Measurements from ENCODE around the gene OR10P1.
A peak's percentile ranks its signal among the peaks of the same experiment; 100 is the strongest.

The OR10P1 gene

DNA sequence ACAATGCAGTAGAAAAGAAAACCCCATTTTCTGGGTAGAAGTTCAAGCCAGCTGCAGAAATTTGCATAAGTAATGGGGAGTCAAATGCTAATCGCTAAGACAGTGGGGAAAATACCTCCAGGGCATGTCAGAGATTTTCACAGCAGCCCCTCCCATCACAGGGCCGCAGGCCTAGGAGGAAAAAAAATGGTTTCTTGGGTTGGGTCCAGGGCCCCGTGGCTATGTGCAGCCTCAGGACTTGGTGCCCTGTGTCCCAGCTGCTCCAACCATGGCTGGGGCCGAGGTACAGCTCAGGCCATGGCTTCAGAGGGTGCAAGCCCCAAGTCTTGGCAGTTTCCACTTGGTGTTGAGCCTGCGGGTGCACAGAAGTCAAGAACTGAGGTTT, 14.6 kb downstream of the OR10P1 start:
- DNase-seq (ENCODE audit: low spot score) = no peak

DNA sequence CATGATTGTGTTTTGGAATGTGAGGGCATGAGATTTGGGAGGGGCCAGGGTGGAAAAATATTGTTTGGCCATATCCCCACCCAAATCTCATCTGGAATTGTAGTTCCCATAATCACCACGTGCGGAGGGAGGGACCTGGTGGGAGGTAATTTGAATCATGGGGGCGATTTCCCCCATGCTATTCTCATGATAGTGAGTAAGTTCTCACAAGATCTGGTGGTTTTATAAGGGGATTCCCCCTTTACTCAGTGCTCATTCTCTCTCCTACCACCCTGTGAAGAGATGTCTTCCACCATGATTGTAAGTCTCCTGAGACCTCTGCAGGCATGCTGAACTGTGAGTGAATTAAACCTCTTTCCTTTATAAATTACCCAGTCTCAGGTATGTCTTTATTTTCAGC, 15.7 kb downstream of the OR10P1 start:
- DNase-seq (ENCODE audit: low spot score) = no peak

DNA sequence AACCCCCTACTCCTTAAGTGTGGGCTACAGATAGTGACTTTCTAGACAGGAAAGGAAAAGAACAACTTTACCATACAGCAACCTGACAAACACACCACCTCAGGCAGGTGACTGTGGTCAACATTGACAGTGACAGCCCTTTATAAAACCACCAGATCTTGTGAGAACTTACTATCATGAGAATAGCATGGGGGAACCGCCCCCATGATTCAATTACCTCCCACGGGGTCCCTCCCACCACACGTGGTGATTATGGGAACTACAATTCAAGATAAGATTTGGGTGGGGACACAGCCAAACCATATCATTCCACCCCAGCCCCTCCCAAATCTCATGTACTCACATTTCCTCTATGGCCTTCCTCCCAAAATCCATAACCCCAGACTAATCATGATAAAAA, 16.3 kb downstream of the OR10P1 start:
- DNase-seq (ENCODE audit: low spot score) = no peak

DNA sequence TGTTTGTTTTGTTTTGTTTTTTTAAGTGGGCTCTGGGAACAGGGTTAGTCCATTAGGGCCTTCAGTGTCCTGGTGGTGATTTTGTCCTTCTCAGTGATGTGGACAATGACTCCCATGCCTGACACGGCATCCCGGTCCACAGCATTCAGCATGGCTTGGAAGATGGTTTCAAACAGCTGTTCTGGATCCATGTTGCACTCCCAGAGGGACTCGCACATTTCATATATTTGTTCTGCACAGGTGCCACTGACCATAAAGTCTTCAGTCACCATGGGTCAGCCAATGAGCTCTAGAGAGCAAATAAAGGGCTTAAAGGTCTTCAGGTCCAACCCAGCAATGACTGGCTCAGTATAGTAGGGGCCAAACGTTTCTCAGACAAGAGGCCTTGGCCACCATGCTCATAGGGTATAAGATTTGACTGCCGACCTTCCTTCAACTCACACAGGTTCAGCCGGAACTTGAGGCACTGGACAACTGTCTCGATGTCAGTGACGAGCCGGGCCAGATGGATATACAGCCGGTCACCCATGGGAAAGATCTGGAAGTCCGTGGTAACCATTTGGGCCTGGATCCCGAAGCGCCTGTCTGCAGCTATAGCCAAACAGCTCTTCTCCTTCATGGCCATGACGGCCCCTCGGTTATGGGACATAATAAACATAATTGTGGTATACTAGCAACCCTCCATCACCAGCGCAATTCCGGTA, 18.0 kb downstream of the OR10P1 start:
- no peak for DNase-seq (ENCODE audit: low spot score)

DNA sequence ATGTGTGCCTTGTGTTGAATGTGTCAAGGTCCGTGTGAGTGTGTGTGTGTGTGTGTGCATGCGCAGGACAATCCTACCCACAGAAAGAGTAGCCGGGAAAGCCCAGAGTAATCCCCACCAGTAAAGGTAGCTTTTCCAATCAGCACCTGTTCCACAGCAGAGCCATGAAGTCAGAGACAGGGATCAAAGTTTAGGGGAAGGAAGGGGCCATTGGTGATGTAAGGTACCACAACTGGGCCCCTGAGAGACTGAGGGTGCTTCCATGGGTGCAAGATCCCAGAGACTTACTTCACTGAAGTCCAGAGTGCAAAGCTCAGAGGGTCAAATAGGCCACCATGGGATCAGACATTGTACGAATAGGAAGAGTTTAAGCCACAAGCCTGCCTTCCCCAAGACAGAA, 20.5 kb downstream of the OR10P1 start:
- no peak for DNase-seq (ENCODE audit: low spot score)

DNA sequence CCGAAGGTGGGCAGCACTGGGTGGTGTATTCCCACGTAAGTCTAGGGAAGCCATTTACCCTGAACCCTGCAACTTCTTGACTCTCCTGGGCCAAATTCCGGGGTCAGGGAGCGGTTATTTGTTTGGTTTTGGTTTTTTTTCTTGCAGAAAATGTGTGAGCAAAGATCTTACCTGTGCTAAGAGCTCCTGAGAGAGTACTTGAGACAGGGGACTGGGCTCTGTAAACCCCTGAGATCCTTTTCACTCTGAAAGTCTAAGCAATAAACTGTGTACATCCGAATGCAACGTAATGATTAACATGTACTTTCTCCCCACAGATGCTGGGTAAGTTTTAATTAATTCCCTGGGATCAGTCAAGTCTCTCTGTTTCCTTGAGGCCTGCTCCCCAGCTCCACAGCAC, 21.5 kb downstream of the OR10P1 start:
- DNase-seq (ENCODE audit: low spot score) = no peak

DNA sequence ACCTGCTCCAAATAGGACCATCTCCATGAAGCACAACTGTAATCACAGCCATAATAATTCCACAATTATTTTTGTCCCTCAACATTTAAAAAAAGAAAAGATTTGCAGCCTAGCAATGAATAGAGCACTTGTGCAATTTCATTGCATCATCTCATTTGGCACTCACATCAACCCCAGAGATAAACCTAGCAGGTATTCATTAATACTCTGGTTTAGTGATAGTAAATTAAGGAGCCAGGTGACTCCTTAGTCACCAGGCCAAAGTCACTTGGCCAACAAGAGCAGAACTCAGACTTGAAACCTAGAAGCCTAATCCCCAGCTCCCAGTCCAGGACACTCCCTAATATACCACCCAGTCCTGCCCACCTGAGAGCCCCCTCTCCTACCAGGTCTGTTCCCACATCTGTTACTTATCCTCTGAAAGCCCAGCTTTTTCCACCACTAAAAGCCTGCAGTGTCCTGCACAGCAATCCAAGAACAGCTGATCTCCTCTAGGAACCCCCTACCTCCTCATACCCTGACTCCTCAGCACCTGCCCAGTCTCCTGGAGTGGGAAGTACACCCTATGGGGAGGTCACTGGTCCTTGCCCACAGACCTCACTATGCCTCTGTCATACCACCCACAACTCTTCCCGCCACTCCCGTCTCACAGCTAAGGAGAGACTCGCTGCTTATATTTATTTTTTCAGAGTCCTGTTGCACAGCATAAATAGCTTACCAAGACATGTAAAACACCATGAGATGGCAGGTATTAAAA, 22.1 kb downstream of the OR10P1 start:
- DNase-seq (ENCODE audit: low spot score) = no peak

DNA sequence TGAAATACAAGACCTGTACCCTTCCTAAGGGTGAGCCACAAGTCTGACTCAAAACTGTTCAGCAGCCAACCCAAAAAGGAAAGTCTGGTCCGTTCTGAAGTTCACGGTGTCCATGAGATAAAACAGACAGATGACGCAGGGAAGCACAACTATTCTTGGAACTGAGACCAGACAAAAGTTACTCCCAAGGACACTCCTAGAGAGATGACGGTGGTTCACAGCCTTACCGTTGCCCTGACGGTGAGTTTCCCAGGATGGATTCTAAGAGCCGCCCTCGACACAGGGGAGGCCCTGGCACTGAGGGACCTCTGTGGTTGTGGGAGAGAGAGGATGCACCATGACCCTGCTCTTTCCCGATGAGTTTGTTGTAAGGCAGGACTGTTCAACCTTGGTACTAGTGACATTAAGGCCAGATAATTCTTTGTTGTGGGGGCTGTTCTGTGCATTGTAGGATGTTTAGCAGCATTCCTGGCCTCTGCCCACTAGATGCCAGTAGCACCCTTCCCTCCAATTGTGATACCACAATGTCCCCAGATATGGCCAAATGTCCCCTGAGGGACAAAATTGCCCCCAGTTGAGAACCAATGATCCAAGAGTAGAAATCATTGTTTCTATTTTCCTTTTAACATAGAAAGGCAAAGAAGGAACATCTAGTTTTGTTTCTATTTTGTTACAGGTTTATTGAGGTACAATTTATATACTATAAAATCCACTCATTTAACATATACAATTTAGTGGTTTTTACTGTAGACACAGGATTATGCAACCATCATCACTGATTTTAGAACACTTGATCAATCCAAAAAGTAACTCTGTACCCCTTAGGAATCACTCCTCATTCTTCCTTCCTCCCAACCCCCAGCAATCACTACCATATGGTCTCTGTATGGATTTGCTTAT, 23.0 kb downstream of the OR10P1 start:
- peak; percentile 23 for DNase-seq (ENCODE audit: low spot score)

DNA sequence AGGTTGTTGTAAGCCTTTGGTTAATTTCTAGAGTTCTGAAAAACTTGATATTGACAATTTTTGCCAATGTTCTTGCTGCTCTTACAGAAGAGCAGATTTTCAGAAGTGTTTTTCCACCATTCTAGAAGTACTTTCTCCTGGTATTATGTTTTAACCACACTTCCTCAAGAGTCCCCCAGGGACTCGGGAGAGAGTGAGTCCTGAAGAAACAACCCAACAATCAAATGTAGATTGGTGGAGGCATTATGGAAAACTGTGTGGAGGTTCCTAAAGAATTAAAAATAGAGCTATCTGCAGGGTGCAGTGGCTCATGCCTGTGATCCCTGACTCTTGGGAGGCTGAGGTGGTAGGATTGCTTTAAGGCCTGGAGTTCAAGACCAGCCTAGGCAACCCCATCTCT, 26.7 kb downstream of the OR10P1 start:
- no peak for DNase-seq (ENCODE audit: low spot score)

DNA sequence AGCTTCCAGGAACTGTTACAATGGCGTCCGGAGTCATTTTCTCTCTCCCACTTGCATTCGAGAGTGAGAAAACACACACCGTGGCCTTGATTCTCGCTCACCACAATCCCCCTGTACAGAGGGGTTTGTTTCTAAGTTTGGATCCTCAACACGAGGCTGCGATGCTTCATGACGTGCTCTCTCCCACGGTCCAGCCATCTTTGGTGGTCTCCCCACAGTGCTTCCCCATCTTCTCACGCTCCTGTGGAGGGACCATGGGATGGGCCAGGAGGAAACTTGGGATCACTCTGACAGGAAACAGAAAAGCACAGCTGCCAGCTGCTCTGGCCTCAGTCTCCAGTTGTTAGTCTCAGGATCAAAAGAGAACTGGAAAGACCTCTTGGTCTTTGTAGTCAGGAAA, 28.1 kb downstream of the OR10P1 start:
- no peak for DNase-seq (ENCODE audit: low spot score)

DNA sequence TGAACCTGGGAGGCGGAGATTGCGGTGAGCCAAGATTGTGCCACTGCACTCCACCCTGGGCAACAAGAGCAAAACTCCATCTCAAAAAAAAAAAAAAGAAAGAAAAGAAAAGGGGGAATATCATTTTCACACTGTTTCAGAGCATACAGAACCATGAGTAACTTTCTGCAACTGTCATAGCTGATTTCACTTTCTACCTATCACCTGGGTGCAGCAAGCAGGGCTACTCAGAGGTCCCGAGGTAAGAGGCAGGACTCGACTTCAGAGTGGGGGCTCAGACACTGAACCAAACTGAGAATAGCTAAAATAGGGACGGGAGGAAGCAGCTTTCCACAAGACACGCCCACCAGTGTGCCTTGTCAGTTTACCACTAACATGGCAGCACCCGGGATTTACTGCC, 29.8 kb downstream of the OR10P1 start:
- no peak for DNase-seq (ENCODE audit: low spot score)

DNA sequence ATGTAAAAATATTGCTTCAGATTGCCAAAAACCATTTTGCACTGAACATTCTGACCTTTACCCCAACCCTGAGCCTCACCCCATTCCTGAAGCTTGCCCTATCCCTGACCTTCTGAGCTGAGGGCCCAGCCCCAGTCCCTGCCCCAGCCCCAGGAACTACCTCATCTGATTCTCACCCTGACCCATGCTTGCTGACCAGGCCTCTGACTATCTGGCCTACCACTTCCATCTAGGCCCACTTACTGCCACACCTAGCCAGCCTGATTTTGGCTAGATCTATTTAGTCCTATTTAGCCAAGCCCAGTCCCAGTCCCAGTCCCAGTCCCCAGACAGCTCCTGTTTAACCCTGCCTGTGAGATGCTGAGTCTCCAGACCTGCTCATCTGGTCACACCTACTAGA, 33.6 kb downstream of the OR10P1 start:
- DNase-seq (ENCODE audit: low spot score) = no peak

DNA sequence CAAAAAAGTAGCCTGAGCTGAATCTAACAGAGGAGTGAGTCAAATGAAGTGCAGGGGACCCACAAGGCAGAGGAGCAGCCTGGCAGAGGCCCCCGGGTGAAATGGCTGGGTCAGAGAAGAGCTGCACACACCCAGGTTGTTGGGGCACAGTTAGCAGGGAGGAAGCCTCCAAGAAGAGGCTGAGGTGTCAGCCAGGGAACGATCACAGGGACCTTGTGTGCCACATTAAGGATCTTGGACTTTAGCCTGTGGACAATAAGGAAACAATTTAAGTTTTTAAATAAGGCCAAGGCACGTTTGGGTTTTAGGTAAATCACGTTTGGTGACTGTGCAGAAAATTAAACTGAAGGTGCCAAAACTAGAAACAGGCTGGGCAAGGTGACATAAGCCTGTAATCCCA, 35.1 kb downstream of the OR10P1 start:
- DNase-seq (ENCODE audit: low spot score) = no peak

DNA sequence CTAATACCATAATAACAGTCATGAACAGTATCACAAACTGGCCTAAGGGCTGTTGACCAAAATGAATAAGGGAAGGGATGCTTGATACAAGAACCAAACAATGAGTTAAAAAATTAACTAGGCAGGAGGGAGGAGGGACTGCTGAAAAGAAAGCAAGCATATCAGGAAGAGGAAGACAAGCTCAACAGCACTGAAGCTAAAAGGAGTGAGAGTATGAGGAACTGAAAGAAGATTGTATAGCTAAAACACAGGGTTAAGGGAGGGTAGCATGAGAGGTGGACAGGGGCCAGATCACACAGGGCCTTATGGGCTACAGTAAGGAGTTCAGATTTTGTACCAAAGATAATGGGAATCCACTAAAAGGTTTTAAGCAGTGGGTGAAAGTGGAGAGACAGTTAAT, 36.9 kb downstream of the OR10P1 start:
- DNase-seq (ENCODE audit: low spot score) = no peak

DNA sequence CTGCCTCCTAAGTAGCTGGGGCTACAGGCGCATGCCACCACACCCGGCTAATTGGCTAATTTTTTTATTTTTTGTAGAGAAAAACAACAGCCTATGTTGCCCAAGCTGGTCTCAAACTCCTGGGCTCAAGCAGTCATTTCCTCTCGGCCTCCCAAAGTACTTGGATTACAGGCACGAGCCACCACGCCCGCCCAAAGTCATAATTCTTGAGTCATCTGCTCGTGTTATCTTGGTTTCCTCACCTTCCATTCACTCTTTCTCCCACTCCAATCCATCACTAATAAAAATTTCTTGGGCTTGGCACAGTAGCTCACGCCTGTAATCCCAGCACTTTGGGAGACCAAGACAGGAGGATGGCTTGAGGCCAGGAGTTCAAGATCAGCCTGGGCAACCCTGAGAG, 39.0 kb downstream of the OR10P1 start:
- no peak for DNase-seq (ENCODE audit: low spot score)

DNA sequence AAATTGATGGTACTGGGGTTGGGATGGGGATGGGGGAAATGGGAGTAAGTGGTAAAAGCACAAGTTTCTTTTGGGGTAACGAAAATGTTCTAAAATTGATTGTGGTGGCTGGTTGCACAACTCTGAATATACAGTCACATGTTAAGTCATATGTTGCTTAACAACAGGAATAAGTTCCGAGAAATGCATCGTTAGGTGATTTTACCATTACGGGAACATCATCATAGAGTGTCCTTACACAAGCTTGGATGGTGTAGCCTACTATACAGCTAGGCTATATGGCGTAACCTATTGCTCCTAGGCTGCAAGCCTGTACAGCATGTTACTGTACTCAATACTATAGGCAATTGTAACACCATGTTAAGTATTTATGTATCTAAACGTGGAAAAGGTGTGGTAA, 40.0 kb downstream of the OR10P1 start:
- DNase-seq (ENCODE audit: low spot score) = no peak

DNA sequence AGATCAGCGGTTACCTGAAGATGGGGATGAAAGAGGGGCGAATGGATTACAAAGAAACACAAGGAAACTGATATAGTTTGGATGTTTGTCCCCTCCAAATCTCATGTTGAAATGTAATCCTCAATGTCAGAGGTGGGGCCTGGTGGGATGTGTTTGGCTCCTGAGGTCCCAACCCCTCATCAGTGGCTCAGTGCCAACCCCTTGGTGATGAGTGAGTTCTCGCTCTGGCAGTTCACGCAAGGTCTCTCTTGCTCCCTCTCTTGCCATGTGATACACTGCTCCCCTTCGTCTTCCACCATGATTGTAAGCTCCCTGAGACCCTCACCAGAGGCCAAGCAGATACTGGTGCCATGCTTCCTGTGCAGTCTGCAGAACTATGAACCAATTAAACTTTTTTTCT, 43.0 kb downstream of the OR10P1 start:
- DNase-seq (ENCODE audit: low spot score) = no peak

DNA sequence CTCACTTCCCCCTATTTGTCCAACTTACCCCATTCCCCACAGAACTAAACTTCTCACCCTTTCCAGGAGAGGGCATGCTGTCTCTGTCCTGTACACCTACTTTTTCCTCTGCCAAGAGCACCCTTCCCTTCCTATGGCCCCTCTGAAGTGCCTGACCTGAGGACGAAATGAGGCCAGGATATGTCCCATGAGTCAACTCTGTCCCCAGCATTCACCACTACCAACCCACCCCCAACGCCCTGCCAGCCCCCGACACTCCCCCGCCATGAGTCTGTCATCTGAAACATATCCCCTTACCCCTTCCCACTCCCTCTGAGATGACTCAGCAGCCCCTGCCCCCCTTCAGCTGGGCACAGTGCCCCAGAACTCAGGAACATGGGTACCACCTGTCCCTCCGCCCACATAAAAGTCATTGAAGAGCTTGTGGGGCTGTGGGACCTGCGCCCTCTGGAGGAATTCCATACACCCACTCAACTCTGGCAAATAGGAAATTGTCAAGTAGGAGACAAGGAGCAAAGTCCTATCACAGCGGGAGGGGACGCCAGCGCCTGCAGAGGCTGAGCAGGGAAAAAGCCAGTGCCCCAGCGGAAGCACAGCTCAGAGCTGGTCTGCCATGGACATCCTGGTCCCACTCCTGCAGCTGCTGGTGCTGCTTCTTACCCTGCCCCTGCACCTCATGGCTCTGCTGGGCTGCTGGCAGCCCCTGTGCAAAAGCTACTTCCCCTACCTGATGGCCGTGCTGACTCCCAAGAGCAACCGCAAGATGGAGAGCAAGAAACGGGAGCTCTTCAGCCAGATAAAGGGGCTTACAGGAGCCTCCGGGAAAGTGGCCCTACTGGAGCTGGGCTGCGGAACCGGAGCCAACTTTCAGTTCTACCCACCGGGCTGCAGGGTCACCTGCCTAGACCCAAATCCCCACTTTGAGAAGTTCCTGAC, 44.7 kb downstream of the OR10P1 start:
- DNase-seq (ENCODE audit: low spot score) = peak; percentile 66

DNA sequence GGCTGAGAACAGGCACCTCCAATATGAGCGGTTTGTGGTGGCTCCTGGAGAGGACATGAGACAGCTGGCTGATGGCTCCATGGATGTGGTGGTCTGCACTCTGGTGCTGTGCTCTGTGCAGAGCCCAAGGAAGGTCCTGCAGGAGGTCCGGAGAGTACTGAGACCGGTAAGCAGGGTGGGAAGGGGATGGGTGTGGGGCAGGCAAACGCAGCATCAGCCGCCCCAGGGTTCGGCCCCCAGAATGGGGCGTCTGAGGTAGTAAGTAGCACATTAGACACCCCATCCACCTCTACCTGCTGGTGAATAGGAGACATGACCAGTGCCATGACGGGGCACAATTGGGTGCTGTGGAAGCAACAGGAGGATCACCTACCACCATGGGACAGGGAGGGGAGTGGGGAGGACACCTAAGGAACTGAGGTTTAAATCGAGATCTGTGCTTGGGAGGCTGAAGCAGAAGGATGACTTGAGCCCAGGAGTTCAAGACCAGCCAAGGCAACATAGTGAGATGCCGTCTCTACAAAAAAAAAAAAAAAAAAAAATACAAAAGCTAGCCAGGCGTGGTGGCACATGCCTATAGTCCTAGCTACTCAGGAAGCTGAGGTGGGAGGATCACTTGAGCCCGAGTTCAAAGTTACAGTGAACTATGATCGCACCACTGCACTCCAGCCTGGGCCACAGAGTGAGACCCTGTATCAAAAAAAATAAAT, 45.5 kb downstream of the OR10P1 start:
- DNase-seq (ENCODE audit: low spot score) = no peak

DNA sequence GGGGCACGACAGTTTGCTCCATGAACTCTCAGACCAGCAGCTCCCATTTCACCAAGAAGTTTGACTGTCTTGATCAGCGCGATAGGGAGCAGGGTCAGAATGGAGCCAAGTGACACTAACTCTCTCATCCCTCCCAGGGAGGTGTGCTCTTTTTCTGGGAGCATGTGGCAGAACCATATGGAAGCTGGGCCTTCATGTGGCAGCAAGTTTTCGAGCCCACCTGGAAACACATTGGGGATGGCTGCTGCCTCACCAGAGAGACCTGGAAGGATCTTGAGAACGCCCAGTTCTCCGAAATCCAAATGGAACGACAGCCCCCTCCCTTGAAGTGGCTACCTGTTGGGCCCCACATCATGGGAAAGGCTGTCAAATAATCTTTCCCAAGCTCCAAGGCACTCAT, 47.0 kb downstream of the OR10P1 start:
- DNase-seq (ENCODE audit: low spot score) = no peak

DNA sequence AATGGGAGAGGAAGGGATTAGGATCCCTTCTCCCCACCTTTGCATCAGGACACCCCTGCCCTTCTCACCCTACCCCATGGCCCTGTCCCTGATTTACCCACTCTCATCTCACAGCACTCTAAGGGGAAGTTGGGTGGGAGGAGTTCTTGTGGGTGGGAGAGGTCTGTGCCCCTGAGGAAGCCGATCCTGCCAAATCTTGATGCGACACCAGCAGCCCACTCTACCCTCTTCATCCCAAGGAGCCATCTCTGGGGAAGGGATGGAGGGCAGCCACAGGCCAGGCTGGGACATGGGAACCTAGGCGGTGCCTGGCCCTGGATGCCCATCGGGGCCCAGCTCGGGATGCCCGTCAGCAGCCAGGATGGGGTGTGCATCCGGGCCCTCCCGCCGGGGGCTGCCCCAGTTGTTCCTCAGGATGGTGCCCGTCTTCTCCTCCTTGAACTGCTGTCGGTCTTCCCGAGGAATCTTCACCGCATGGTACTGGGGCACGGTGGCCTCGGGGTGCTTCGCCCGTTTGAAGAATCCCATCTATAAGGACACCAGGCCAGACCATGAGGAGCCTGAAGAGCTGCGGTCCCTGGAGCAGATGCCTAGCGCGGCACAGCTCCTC, 48.2 kb downstream of the OR10P1 start:
- no peak for DNase-seq (ENCODE audit: low spot score)

Data from AG20443 (cell line).